WERI-Rb-1 (cell line): ENCODE measurements around the gene PCSK6.
"Not testable (repeated sequence)": the region's sequence is repeated elsewhere in the genome, so short reads cannot be mapped to it uniquely, and the experiment has no call there.

Experiments used
- DNase-seq: peaks from one replicate; pipeline ENCODE4 v3.0.0-alpha.2; 2020
- H3K27ac ChIP-seq: fragments of 250-450 bp; sonication (Bioruptor Pico); 2 replicates; pipeline ENCODE4 v1.5.1; 2020; ENCODE audit warnings: mild to moderate bottlenecking, moderate library complexity
- H3K27me3 ChIP-seq: fragments of 250-450 bp; sonication (Bioruptor Pico); 2 replicates; pipeline ENCODE4 v1.5.1; 2021; ENCODE audit warnings: mild to moderate bottlenecking, low read depth, moderate library complexity; ENCODE audit not compliant: insufficient read depth, severe bottlenecking
- H3K36me3 ChIP-seq: fragments of 250-450 bp; sonication (Bioruptor Pico); 2 replicates; pipeline ENCODE4 v1.5.1; 2020; ENCODE audit warnings: mild to moderate bottlenecking, moderate library complexity
- H3K4me3 ChIP-seq: 2 replicates; pipeline ENCODE4 v1.5.1; 2011; ENCODE audit warnings: low read depth, mild to moderate bottlenecking, control low read depth, low read length
- H3K9me3 ChIP-seq: fragments of 250-450 bp; sonication (Bioruptor Pico); 2 replicates; pipeline ENCODE4 v1.5.1; 2021; ENCODE audit warnings: mild to moderate bottlenecking, moderate library complexity; ENCODE audit not compliant: severe bottlenecking
- CTCF ChIP-seq: IDR thresholded peaks from 2 replicates; pipeline ENCODE4 v1.5.1; 2011; ENCODE audit warnings: low read depth, mild to moderate bottlenecking, control low read depth, inconsistent platforms, low read length

PCSK6 gene

DNA sequence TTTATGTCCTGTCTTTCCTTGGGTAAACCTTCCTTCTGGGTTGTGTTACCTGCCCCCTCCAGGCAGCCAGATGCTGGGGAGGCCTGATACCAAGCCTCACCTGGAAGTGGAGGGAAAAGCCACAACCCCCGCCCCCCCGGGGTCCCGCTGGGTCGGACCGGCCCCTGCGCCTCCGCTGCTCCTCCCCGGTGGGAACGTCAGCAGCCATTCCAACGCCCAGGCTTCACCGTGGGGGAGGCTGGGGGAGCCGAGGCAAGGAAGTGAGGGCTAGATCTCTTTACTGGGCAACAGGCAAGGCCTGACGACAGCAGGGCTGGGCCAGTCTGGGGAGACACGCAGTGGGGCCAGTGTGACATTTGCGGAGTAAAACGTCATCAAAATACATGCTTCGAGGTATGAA is 141.5 kb downstream of the PCSK6 start:
- Histone ChIP-seq H3K27ac (no peak overlapping the region), H3K27me3 (no peaks in the 10 kb centered on the region), H3K36me3 (no peaks in the 10 kb centered on the region), H3K4me3 (no peak overlapping the region), H3K9me3 (no peaks in the 10 kb centered on the region)
- no peak for TF ChIP-seq CTCF
- no peak for DNase-seq

GRCh38 chr15:101347454-101347853 is 142.1 kb downstream of the PCSK6 start:
- Histone ChIP-seq H3K36me3 (no peaks in the 10 kb centered on the region), H3K9me3 (no peaks in the 10 kb centered on the region), H3K27ac (no peak overlapping the region), H3K27me3 (no peaks in the 10 kb centered on the region), H3K4me3 (no peak overlapping the region)
- no peak for DNase-seq
- TF ChIP-seq CTCF, result no peak

GRCh38 chr15:101346928-101347327 is 142.6 kb downstream of the PCSK6 start:
- Histone ChIP-seq H3K27ac (no peak overlapping the region), H3K27me3 (no peaks in the 10 kb centered on the region), H3K36me3 (no peaks in the 10 kb centered on the region), H3K9me3 (no peaks in the 10 kb centered on the region), H3K4me3 (no peak overlapping the region)
- DNase-seq, result no peak
- no peak for TF ChIP-seq CTCF

- Histone ChIP-seq H3K36me3 (no peaks in the 10 kb centered on the region), H3K9me3 (no peaks in the 10 kb centered on the region)
- no peak for TF ChIP-seq CTCF
These were observed 147.5 kb downstream of the PCSK6 start for GRCh38 chr15:101342056-101342455.

GRCh38 chr15:101338502-101339057 is 150.9 kb downstream of the PCSK6 start:
- TF ChIP-seq CTCF, result no peak
- Histone ChIP-seq H3K27me3 (no peaks in the 10 kb centered on the region), H3K4me3 (no peak overlapping the region), H3K36me3 (no peaks in the 10 kb centered on the region), H3K9me3 (peaks cover 5% of the 10 kb centered on the region), H3K27ac (no peak overlapping the region)
- no peak for DNase-seq

More at GRCh38 chr15:101342056-101342455, 147.5 kb downstream of the PCSK6 start:
- H3K4me3 ChIP-seq, result no peak overlapping the region
- DNase-seq, result no peak
- no peaks in the 10 kb centered on the region for H3K27me3 ChIP-seq
- no peak overlapping the region for H3K27ac ChIP-seq

GRCh38 chr15:101337976-101338375 is 151.5 kb downstream of the PCSK6 start:
- no peak for TF ChIP-seq CTCF
- no peak for DNase-seq
- Histone ChIP-seq H3K9me3 (peaks cover 5% of the 10 kb centered on the region), H3K27ac (no peak overlapping the region), H3K27me3 (no peaks in the 10 kb centered on the region), H3K36me3 (no peaks in the 10 kb centered on the region), H3K4me3 (no peak overlapping the region)

DNA sequence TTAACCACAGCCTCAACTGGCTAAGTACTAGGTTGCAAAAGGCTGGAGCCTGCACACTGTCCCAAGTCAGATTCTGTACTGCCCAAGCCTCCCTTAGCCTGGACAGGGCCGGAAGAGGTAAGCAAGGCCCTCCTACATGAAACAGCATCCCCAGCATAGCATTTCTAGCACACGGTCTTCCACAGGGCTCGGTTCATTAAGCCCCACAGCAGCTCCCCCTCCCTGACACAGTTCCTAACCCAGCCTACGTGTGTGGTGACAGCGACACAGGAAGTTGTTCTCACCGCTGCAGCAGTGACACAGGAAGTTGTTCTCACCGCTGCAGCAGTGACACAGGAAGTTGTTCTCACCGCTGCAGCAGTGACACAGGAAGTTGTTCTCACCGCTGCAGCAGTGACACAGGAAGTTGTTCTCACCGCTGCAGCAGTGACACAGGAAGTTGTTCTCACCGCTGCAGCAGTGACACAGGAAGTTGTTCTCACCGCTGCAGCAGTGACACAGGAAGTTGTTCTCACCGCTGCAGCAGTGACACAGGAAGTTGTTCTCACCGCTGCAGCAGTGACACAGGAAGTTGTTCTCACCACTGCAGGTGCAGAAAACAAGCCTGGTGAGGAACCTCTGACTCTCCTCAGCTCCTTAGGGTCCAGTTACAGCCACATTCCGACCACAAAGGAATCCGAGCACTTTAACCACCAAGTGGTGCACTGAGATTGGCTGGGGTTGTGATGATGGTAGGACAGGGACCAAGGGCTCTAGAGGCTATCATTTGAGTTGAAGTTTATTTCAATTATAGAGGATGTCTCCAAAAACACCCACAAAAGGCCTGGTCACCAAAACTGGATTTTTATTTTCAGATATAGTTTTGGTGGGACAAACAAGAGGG is 155.4 kb downstream of the PCSK6 start:
- not testable (repeated sequence) for H3K36me3 ChIP-seq, H3K9me3 ChIP-seq, H3K4me3 ChIP-seq, DNase-seq, H3K27ac ChIP-seq, H3K27me3 ChIP-seq
